Vagina (tissue), 2 donors: ENCODE measurements around the gene VWA1. TPM values are rescaled to one million over a fixed set of nuclear protein-coding genes. Genes with fewer than 3 reads are reported as not detected.

ENCODE experiments used
- DNase-seq, 2 donors: peaks; one replicate each; pipeline ENCODE4 v3.0.0-alpha.2; 2017; ENCODE audit errors: extremely low spot score in 2 of 2
- H3K27ac ChIP-seq: fragments of 200-600 bp; sonication (generic); one replicate; pipeline ENCODE4 v1.5.1; 2019
- H3K27me3 ChIP-seq: fragments of 200-600 bp; sonication (generic); one replicate; pipeline ENCODE4 v1.5.1; 2019
- H3K36me3 ChIP-seq, 2 donors: fragments of 200-600 bp; sonication (generic); one replicate each; pipeline ENCODE4 v1.5.1; 2017 to 2019
- H3K4me1 ChIP-seq: fragments of 200-600 bp; sonication (generic); one replicate; pipeline ENCODE4 v1.5.1; 2019
- H3K4me3 ChIP-seq, 2 donors: fragments of 200-600 bp; sonication (generic); 1 replicate in 1 of 2; 2 replicates in 1 of 2; pipeline ENCODE4 v1.5.1; 2016 to 2019
- H3K9me3 ChIP-seq: fragments of 200-600 bp; sonication (generic); one replicate; pipeline ENCODE4 v1.5.1; 2019
- POLR2A ChIP-seq, 2 donors: fragments of 450-650 bp; IDR thresholded peaks; one replicate each; pipeline ENCODE4 v1.6.1; 2017; ENCODE audit warnings: antibody characterized with exemption in 2 of 2, mild to moderate bottlenecking in 2 of 2, moderate library complexity in 2 of 2
- POLR2AphosphoS5 ChIP-seq, 2 donors: sonication (generic); formaldehyde crosslinking; IDR thresholded peaks; one replicate each; pipeline ENCODE4 v1.9.0; 2017; ENCODE audit warnings: antibody characterized with exemption in 2 of 2, mild to moderate bottlenecking in 2 of 2, low read depth in 1 of 2; ENCODE audit not compliant: insufficient read depth in 1 of 2
- intact Hi-C: fragments of 100-400 bp; cut with DNase I; formaldehyde crosslinking; loops from one replicate; pipeline ENCODE4 v1.15.1; 2023
- total RNA-seq: library from RNA; depleted of rRNA; stranded (reverse); fragments of >200 nt; gene quantifications from one replicate; pipeline ENCODE4 v1.2.3, GENCODE V29; 2016
- TF ChIP-seq, protein P1 (sequence below), 3 experiments: fragments of 450-650 bp in 2 of 3; fragments of 200-600 bp in 1 of 3; sonication (generic) in 1 of 3; IDR thresholded peaks; one replicate each; pipeline ENCODE4 v1.5.1; 2017 to 2019; ENCODE audit warnings: antibody characterized with exemption in 3 of 3, mild to moderate bottlenecking in 2 of 3, moderate library complexity in 2 of 3

The VWA1 gene
- total RNA-seq, 1 donor from 2014 or later: 35.8 TPM

DNA sequence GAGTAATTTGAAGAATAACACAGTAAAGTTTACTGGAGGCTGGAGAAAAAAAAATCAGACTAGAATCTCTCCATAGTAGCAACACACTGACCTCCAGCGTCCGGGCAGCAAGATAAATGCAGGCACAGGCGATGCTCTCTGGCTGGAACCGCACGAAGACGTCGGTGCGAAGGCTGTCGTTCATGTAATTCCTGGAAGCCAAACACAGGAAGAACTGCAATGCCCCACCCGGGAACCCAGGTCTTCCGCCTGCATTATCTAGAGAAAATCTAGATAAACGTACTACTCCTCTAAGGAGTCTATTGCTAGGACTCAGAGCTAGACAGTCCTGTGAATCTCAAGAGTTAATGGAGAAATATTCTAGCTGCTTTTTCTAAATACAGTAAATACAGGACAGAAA, 44.8 kb upstream of the VWA1 start:
- Histone ChIP-seq H3K9me3 (no peaks in the 10 kb centered on the region), H3K4me3 (no peak overlapping the region), H3K36me3 (peaks cover 4 to 100% of the 10 kb centered on the region in 2 donors), H3K4me1 (no peaks in the 10 kb centered on the region), H3K27me3 (no peaks in the 10 kb centered on the region), H3K27ac (no peak overlapping the region)
- no peak for DNase-seq
- TF ChIP-seq, protein P1, sequence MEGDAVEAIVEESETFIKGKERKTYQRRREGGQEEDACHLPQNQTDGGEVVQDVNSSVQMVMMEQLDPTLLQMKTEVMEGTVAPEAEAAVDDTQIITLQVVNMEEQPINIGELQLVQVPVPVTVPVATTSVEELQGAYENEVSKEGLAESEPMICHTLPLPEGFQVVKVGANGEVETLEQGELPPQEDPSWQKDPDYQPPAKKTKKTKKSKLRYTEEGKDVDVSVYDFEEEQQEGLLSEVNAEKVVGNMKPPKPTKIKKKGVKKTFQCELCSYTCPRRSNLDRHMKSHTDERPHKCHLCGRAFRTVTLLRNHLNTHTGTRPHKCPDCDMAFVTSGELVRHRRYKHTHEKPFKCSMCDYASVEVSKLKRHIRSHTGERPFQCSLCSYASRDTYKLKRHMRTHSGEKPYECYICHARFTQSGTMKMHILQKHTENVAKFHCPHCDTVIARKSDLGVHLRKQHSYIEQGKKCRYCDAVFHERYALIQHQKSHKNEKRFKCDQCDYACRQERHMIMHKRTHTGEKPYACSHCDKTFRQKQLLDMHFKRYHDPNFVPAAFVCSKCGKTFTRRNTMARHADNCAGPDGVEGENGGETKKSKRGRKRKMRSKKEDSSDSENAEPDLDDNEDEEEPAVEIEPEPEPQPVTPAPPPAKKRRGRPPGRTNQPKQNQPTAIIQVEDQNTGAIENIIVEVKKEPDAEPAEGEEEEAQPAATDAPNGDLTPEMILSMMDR (IDR thresholded peaks at IDR 0.05): no peak
- TF ChIP-seq POLR2A (IDR thresholded peaks at IDR 0.05) (no peak), POLR2AphosphoS5 (IDR thresholded peaks at IDR 0.05; ENCODE audit: insufficient read depth in 1 of 2, low read depth in 1 of 2) (no peak)
- intact Hi-C loops: no loop called here

DNA sequence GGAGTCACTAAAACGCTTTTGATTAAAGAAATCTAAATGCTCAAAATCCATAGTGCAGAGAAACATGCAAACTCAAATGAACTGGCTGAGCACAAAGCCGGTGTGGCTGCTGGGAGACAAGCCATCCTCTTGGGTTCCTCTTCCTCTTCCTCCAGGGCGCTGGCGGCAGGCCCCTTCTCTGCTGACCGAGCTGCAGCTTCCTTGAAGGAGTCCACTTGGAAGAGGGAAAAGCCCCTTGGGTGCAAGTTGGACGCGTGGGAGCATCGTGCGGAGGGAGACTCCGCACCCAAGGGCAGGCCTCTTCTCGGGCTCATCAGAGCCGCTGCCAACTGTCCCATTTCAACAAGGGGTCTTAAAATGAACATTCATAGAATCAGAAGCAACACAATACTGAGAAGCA, 44.3 kb upstream of the VWA1 start:
- H3K36me3 ChIP-seq: peaks cover 4 to 100% of the 10 kb centered on the region in 2 donors
- H3K27ac ChIP-seq: no peak overlapping the region
- no peaks in the 10 kb centered on the region for H3K4me1 ChIP-seq
- no peaks in the 10 kb centered on the region for H3K9me3 ChIP-seq
- H3K4me3 ChIP-seq: no peak overlapping the region
- no peak for TF ChIP-seq POLR2A (IDR thresholded peaks at IDR 0.05)
- TF ChIP-seq, protein P1 (IDR thresholded peaks at IDR 0.05): no peak
- no peak for TF ChIP-seq POLR2AphosphoS5 (IDR thresholded peaks at IDR 0.05; ENCODE audit: insufficient read depth in 1 of 2, low read depth in 1 of 2)
- intact Hi-C loops: no loop called here
- DNase-seq: no peak
- H3K27me3 ChIP-seq: no peaks in the 10 kb centered on the region

GRCh38 chr1:1393014-1393413, 42.5 kb upstream of the VWA1 start:
- DNase-seq: no peak
- Histone ChIP-seq H3K4me3 (no peak overlapping the region), H3K27me3 (no peaks in the 10 kb centered on the region), H3K4me1 (peaks cover 13% of the 10 kb centered on the region), H3K9me3 (no peaks in the 10 kb centered on the region), H3K27ac (no peak overlapping the region), H3K36me3 (peaks cover 4 to 94% of the 10 kb centered on the region in 2 donors)
- intact Hi-C loops: no loop called here
- no peak for TF ChIP-seq POLR2AphosphoS5 (IDR thresholded peaks at IDR 0.05; ENCODE audit: insufficient read depth in 1 of 2, low read depth in 1 of 2)
- TF ChIP-seq, protein P1 (IDR thresholded peaks at IDR 0.05): no peak
- no peak for TF ChIP-seq POLR2A (IDR thresholded peaks at IDR 0.05)

DNA sequence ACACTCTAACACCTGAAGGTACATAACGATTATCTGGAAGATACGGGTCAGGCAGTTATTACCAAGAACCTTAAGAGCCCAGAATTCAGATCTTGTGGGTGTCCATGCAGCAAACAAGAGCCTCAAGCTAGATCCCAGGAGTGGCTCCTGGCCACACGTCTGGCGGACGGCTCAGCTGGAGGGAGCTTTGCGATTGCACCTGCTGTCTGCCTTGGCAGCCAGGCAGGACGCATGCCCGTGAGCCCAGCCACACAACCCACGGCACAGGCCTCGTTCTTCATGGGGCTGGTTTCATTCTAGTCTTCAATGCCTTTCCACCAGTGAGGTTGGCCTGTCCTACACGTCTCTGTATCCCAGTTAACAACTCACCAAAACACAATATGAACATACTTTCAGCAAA, 42.1 kb upstream of the VWA1 start:
- no peak for DNase-seq
- no peak overlapping the region for H3K4me3 ChIP-seq
- peaks cover 4 to 90% of the 10 kb centered on the region in 2 donors for H3K36me3 ChIP-seq
- H3K4me1 ChIP-seq: peaks cover 17% of the 10 kb centered on the region
- intact Hi-C loops: no loop called here
- TF ChIP-seq, protein P1 (IDR thresholded peaks at IDR 0.05): no peak
- TF ChIP-seq POLR2A (IDR thresholded peaks at IDR 0.05): no peak
- no peak for TF ChIP-seq POLR2AphosphoS5 (IDR thresholded peaks at IDR 0.05; ENCODE audit: insufficient read depth in 1 of 2, low read depth in 1 of 2)
- H3K9me3 ChIP-seq: no peaks in the 10 kb centered on the region
- H3K27ac ChIP-seq: no peak overlapping the region
- no peaks in the 10 kb centered on the region for H3K27me3 ChIP-seq

DNA sequence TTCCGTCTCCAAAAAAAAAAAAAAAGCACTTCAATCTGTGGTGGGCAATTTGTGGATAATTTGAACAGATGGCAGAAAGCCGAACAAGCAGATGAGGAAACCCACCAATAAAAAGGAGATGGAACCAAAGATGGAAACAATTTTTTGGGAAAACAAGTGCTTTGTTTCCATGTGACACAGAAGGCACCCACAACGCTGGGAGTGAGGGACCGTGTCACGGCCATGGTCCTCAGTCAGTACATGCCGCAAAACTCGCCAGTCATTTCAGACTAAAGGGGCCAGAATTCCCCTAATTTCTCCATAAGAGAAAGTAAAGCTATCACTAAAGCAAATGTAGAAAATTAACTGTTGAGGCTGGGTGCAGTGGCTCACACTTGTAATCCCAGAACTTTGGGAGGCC, 41.4 kb upstream of the VWA1 start:
- peaks cover 4 to 83% of the 10 kb centered on the region in 2 donors for H3K36me3 ChIP-seq
- intact Hi-C loops: no loop called here
- no peaks in the 10 kb centered on the region for H3K9me3 ChIP-seq
- peaks cover 19% of the 10 kb centered on the region for H3K4me1 ChIP-seq
- no peak overlapping the region for H3K27ac ChIP-seq
- TF ChIP-seq, protein P1 (IDR thresholded peaks at IDR 0.05): no peak
- no peaks in the 10 kb centered on the region for H3K27me3 ChIP-seq
- no peak overlapping the region for H3K4me3 ChIP-seq
- no peak for DNase-seq
